HEK293T (cell line): ENCODE measurements around the gene CCNG2.

ENCODE experiments used
- FOXK2 ChIP-seq: fragments of 450-650 bp; IDR thresholded peaks from 2 replicates; pipeline ENCODE4 v1.6.1; 2016; ENCODE audit warnings: mild to moderate bottlenecking
- SP1 ChIP-seq: fragments of 450-650 bp; IDR thresholded peaks from 2 replicates; pipeline ENCODE4 v1.6.1; 2017

- no peak for TF ChIP-seq FOXK2
- no peak for TF ChIP-seq SP1
Measured at GRCh38 chr4:77124576-77124975, 32.4 kb upstream of the CCNG2 start.
